SU-DHL-6 (cell line): ENCODE measurements around the gene ANKH.

ENCODE experiments used
- CTCF ChIP-seq: fragments of 200-600 bp; sonication (generic); IDR thresholded peaks from one replicate; pipeline ENCODE4 v1.5.1; 2017; ENCODE audit warnings: antibody characterized with exemption, mild to moderate bottlenecking, low read length, moderate library complexity; ENCODE audit not compliant: insufficient read depth, poor library complexity, severe bottlenecking
- EZH2phosphoT487 ChIP-seq: fragments of 200-600 bp; sonication (generic), shearing (Covaris generic); conservative IDR thresholded peaks from 2 replicates; pipeline ENCODE4 v1.6.1; 2018; ENCODE audit warnings: mild to moderate bottlenecking, antibody characterized with exemption, low read length, moderate library complexity, mixed read lengths

- TF ChIP-seq CTCF (no peak), EZH2phosphoT487 (no peak)
Measured at GRCh38 chr5:14813747-14814146, 57.8 kb downstream of the ANKH start.
